GM19240 (cell line): Measurements from ENCODE around the gene TMEM114.
"Not testable (repeated sequence)": the region's sequence is repeated elsewhere in the genome, so short reads cannot be mapped to it uniquely, and the experiment has no call there.

Experiments
- DNase-seq: peaks from one replicate; pipeline ENCODE4 v3.0.0; 2011; ENCODE audit warnings: low spot score; ENCODE audit not compliant: insufficient read length

Gene TMEM114

GRCh38 chr16:8576141-8577004 lies 13.9 kb downstream of the TMEM114 start:
- no peak for DNase-seq

- no peak for DNase-seq
Observed at GRCh38 chr16:8575399-8575798, 14.9 kb downstream of the TMEM114 start.

- no peak for DNase-seq
Observed at GRCh38 chr16:8572919-8573724, 17.2 kb downstream of the TMEM114 start.

GRCh38 chr16:8572063-8572918 lies 18.0 kb downstream of the TMEM114 start:
- DNase-seq: no peak

- no peak for DNase-seq
Observed at GRCh38 chr16:8571061-8571596, 19.2 kb downstream of the TMEM114 start.

GRCh38 chr16:8570393-8570792 lies 19.9 kb downstream of the TMEM114 start:
- DNase-seq: not testable (repeated sequence)

- DNase-seq: no peak
Observed at GRCh38 chr16:8569650-8570346, 20.5 kb downstream of the TMEM114 start.

GRCh38 chr16:8568231-8568617 lies 22.1 kb downstream of the TMEM114 start:
- no peak for DNase-seq

GRCh38 chr16:8567355-8568230 lies 22.7 kb downstream of the TMEM114 start:
- DNase-seq: peak; percentile 59

- no peak for DNase-seq
Observed at GRCh38 chr16:8565498-8565897, 24.8 kb downstream of the TMEM114 start.

- DNase-seq: no peak
Observed at GRCh38 chr16:8564934-8565345, 25.4 kb downstream of the TMEM114 start.

GRCh38 chr16:8563944-8564540 lies 26.3 kb downstream of the TMEM114 start:
- not testable (repeated sequence) for DNase-seq

- DNase-seq: no peak
Observed at GRCh38 chr16:8561496-8561895, 28.8 kb downstream of the TMEM114 start.

- DNase-seq: no peak
Observed at GRCh38 chr16:8555400-8555799, 34.9 kb downstream of the TMEM114 start.

- no peak for DNase-seq
Observed at GRCh38 chr16:8554881-8555280, 35.4 kb downstream of the TMEM114 start.

- no peak for DNase-seq
Observed at GRCh38 chr16:8554022-8554421, 36.3 kb downstream of the TMEM114 start.

GRCh38 chr16:8552487-8553221 lies 37.7 kb downstream of the TMEM114 start:
- no peak for DNase-seq
